Activated CD8-positive, alpha-beta memory T cell treated with anti-CD3 and anti-CD28 coated beads for 1 hour (primary cell): Measurements from ENCODE around the gene SRSF5.

Source experiments
- DNase-seq, 2 donors: peaks; one replicate each; pipeline ENCODE4 v3.0.0-alpha.2; 2020; ENCODE audit warnings: low read depth in 1 of 2; ENCODE audit errors: extremely low read depth in 1 of 2

SRSF5 gene

GRCh38 chr14:69769623-69770022 is 2.7 kb downstream of the SRSF5 start:
- no peak for DNase-seq

DNA sequence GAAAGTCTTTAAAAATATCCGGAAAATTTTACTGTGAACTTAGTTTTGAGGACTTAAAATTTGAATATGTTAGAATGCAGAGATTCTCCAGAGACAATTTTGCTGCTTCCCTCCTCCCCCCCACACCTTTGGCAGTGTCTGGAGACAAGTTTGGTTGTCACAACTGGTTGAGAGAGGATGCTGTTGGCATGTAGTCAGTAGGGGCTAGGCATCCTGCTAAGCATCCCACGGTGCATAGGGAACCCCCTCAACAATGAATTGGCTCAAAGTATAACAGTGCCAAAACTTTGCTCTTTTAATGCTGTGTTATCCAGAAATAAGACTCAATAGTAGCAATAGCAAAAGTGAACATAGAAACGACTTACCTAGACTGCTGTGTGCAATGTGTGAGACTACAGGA is 3.6 kb downstream of the SRSF5 start:
- no peak for DNase-seq

DNA sequence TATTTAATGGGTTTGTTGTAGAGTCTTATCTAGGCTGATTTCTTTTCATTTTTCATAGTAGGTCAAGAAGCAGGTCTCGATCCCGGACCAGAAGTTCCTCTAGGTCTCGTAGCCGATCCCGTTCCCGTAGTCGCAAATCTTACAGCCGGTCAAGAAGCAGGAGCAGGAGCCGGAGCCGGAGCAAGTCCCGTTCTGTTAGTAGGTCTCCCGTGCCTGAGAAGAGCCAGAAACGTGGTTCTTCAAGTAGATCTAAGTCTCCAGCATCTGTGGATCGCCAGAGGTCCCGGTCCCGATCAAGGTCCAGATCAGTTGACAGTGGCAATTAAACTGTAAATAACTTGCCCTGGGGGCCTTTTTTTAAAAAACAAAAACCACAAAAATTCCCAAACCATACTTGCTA is 4.2 kb downstream of the SRSF5 start:
- no peak for DNase-seq

GRCh38 chr14:69772082-69773017 is 5.4 kb downstream of the SRSF5 start:
- no peak for DNase-seq

- DNase-seq, result no peak
Measured at GRCh38 chr14:69773571-69774276, 6.8 kb downstream of the SRSF5 start.

GRCh38 chr14:69775012-69775411 is 8.1 kb downstream of the SRSF5 start:
- no peak for DNase-seq

- DNase-seq, result no peak
Measured at GRCh38 chr14:69776875-69777453, 10.0 kb downstream of the SRSF5 start.

- DNase-seq, result no peak
Measured at GRCh38 chr14:69779088-69779487, 12.1 kb downstream of the SRSF5 start.

DNA sequence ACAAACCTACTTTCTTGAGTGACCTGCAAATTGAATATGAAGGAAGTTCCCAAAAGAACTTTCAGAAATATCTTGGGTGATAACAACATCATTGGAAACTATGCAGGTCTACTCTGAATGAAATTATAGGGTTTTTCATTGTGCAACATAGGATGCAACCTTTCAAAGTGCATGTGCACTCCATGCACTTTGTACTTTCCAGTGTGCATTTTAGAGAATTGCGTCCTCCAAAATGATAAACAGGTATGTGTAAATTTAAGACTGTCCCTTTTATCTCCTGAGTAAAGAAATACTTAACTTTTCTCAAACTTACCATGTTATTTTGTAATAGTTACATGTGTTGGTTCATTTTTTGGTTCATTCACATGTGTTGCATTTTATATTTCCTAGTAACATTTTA is 13.2 kb downstream of the SRSF5 start:
- no peak for DNase-seq

- DNase-seq, result no peak
Measured at GRCh38 chr14:69780952-69781351, 14.0 kb downstream of the SRSF5 start.

DNA sequence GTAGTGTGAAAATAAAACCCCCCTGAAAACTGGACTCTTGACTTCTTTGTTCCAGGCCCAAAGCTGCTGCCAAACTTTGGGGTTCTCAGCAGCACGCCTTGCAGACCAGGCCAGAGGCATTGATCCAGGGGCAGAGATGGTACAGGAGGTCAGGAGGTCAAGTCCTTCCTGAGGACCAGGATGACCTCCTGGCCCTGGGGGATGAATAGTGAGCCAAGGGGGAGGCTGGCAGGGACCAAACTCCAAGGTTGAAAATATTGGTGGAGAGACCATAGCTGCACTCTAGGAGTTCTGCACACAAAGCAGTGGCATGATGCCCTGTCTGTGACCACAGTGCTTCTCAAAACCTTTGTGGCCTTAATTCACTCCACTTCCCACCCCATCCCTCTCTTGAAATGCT is 18.0 kb downstream of the SRSF5 start:
- DNase-seq, result no peak

- DNase-seq, result no peak
Measured at GRCh38 chr14:69786603-69787002, 19.7 kb downstream of the SRSF5 start.

DNA sequence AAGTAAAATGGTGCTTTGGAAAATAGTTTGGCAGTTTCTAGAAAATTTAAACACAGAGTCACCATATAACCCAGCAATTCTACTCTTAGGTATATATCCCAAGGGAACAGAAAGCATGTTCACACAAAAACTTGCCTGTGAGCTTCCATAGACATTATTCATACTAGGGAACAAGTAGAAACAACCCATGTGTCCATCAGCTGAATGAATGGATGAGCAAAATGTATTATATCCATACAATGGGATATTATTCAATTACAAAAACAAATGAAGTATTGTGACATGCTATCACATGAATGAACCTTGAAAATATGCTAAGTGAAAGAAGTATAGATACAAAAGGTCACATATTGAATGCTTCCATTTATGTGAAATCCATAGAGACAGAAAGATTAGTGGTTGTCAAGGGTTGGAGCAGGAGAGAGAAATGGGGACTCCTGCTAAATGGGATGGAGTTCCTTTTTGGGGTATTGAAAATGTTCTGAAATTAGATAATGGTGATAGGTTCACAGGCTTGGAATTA is 22.2 kb downstream of the SRSF5 start:
- DNase-seq, result no peak

DNA sequence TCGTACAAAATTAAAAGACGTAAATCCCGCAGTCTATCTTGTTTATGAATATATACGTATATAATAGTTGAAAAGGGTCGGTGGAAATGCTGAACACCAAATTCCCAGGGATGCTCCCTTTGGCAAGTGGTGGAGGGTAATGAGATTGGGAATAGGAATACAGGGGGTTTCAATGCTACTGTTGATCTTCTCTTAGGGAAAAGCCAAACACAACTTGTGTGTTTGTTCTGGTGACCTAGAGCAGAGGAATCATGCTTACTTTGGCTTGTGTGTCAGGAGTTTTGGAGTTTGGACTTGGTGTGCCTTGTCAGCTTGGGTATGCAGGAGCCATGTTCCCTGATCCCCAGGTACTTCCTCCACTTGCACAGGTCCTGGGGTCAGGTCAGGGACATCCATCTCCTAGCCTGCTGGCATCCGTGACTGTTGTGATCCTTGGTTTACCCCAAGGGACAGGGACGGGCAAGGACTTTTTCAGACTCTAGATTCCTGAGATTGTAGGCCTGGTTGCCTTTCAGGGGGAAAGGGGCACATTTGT is 26.0 kb downstream of the SRSF5 start:
- DNase-seq, result no peak

DNA sequence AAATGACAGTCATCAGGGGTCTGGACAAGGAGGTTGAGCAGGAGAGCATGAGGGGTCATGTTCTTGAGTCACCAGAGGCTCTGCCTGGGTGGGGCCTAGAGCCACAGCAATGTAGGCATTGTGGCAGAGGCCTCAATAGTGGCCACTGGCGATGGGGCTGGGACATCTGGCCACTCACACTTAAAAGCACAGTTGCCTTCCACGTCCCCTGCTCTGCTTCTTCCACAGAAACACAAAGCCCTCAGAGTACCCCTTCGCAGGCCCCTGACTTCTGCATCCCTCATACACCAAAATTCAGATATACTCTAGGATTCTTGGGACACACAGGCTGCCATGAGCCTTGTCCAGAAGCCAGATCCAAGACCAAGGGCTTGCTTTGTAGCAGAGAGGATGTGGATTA is 27.8 kb downstream of the SRSF5 start:
- DNase-seq, result no peak

DNA sequence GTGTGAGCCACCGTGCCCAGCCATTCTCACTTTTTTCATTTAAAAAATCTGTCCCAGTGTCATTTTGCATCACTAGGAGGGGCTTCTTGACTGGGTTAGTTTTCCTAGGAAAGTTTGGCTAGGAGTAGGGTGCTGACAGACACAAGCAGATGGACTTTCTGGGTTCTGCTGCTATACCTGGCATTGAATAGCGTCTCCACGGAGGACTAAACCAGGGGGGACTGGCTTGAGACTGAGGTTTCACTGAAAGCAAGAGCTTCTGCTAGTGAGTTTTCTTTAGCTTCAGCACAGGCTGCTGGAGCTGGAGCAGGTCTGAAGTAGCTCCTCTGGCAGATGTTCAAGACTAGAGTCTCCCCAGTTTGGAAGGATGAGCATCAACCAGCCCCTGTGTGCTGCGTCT is 28.7 kb downstream of the SRSF5 start:
- no peak for DNase-seq

DNA sequence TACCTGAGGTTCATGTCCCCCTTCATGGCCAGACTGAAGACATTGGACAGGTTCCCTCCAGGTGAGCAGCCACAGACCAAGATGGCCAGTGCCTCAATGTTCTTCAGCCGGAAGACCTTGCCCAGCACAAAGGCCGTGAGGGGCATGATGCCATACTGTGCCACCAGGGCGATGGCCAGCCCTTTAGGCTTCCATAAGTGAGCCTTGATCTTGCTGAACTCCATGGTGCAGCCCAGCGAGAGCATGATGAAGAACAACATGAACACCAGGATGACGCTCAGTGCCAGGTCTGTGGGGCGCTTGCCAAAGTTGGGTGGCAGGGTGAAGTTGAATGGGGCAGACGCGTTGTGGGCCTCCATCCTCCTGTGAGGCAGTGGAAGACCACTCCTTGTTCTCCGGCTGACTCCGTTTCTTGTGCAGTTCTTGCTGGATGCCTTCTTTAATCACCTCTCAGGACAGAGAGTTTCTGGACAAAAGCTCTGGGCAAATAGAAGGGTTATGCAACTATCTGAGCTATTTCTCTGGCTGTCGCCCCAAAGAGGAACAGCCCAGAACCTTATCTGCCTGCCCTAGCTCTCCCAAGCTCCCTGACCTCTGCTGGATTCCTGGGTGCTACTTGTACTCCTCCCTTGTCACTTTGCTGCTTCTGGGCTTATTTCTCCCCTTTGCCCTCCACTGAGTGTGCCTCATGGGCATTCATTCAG is 30.0 kb downstream of the SRSF5 start, which contains the start of gene SLC10A1:
TSS of gene SLC10A1 (minus strand) at position 445 of the 704 bp plus-strand sequence. CDS start at position 359, 86 bp downstream.
- no peak for DNase-seq

DNA sequence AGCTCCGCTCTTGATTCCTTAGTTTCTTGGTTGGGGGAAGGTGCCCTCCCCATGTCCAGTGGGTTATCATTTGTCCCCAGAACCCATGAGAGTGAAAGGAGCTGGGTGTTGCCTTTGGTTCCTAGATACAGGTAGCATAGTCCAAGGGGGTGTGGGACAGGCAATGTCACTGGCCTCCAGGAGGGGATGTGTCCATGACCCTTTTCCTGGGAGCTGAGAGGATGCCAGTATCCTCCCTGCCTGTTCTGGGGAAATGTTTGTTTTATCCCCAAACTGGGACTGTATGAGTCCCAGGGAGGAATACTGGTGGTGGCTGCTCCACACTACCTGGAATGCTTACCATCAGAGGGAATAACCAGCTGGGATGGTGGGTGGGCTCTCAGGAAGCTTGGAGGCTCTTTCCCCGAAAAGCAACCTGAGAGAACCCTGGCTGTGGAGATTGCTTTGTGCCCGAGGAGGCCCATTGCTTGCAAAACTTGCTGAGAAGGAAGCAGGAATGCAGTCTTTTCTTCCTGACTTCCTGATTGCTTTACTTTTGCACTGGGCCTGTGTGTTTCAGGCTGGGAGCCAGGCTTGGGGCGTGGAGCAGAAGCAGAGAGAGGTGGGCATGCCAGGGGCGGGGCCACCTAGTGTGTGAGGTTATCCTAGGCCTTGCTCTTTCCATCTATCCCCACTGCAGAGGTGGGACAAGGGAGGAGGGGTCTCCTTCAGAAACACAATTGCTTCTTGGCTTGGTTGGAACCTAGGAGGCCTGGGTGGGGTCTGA is 30.8 kb downstream of the SRSF5 start:
- no peak for DNase-seq

- DNase-seq, result no peak
Measured at GRCh38 chr14:69798339-69798735, 31.4 kb downstream of the SRSF5 start.

DNA sequence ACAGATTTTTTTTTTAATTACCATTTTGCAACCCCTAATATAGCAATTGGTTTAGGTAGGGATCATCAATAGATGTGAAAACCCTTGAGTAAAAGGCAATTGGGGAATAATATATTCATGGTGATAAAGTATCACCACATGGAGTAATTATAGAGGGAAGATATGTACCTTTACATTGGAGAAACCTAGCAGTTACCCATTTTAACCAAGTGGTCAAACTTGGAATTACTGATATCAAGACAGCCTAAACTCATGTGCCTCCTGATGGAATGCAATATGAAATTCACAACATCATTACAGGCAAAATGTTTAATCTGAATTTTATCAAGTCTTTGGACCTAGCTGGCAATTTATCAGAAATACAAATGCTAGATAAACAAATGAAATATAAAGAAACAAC is 36.8 kb downstream of the SRSF5 start:
- DNase-seq, result no peak
